ENCODE results near the gene OPCML.

DNA sequence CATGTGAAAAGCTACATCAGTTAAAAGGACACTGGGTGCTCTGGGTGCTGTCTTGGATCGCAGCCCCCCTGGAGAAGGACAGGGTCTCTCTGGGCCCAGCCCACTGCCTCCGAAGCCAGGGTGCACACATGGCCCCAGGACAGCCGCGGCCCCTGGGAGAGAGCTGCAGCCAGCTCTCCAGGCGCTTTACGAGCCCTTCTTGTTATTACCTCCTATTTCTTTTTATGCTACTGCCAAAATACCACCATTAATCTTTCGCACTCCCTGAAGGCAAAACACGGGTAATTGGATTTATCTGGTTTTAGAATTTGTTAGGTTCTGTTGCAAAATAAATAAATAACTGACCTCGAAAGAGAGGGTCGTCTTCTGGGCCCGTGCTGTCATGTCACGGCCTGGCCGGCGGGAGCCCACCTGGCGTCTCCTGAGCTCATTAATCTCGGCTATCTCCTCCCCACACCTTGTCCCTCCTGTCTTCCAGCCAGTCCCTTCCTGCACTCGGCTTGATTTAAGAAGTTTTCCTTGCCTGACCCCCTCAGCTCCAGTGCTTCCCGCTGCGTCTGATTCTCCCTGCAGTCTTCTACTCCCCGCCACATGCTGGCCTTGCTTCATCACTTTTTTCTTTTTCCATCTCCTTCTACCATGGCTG is 611.7 kb downstream of the OPCML start:
- no peak for TF ChIP-seq EZH2phosphoT487 (IDR thresholded peaks at IDR 0.05; ENCODE audit: borderline replicate concordance, low read length)
- TF ChIP-seq, protein P1, sequence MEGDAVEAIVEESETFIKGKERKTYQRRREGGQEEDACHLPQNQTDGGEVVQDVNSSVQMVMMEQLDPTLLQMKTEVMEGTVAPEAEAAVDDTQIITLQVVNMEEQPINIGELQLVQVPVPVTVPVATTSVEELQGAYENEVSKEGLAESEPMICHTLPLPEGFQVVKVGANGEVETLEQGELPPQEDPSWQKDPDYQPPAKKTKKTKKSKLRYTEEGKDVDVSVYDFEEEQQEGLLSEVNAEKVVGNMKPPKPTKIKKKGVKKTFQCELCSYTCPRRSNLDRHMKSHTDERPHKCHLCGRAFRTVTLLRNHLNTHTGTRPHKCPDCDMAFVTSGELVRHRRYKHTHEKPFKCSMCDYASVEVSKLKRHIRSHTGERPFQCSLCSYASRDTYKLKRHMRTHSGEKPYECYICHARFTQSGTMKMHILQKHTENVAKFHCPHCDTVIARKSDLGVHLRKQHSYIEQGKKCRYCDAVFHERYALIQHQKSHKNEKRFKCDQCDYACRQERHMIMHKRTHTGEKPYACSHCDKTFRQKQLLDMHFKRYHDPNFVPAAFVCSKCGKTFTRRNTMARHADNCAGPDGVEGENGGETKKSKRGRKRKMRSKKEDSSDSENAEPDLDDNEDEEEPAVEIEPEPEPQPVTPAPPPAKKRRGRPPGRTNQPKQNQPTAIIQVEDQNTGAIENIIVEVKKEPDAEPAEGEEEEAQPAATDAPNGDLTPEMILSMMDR (conservative IDR thresholded peaks at IDR 0.05; ENCODE audit: low read depth, low read length): no peak

Data from PC-3 (cell line).